ENCODE results near the gene ABHD17A. TPM values are rescaled to one million over a fixed set of nuclear protein-coding genes. Genes with fewer than 3 reads are reported as not detected.
"Not testable (repeated sequence)": the region's sequence is repeated elsewhere in the genome, so short reads cannot be mapped to it uniquely, and the experiment has no call there.

Gene ABHD17A
- total and polyA plus RNA-seq, 2 donors, result 90.4 to 97.4 TPM

GRCh38 chr19:1875265-1875645 is 10.0 kb downstream of the ABHD17A start:
- Histone ChIP-seq H3K9me3 (ENCODE audit: control insufficient read depth in 2 of 2, insufficient read depth in 1 of 2, low read length in 1 of 2) (peaks cover 0 to 10% of the 10 kb centered on the region in 2 donors), H3K27ac (ENCODE audit: low read depth in 1 of 2, low read length in 1 of 2) (peak overlapping the region; percentile 81 to 96), H3K4me1 (ENCODE audit: control insufficient read depth in 2 of 2, insufficient read depth in 2 of 2, low read length in 2 of 2) (peaks cover 18 to 28% of the 10 kb centered on the region in 2 donors), H3K36me3 (ENCODE audit: control insufficient read depth in 2 of 2, insufficient read depth in 2 of 2, low read length in 1 of 2) (peaks cover 32 to 33% of the 10 kb centered on the region in 2 donors), H3K4me3 (ENCODE audit: low read length in 2 of 2) (peak overlapping the region; percentile 94 to 97)
- not testable (repeated sequence) for DNase-seq (ENCODE audit: low read depth in 6 of 9, low spot score in 9 of 9); H3K27me3 ChIP-seq (ENCODE audit: control insufficient read depth in 2 of 2, insufficient read depth in 1 of 2, low read length in 1 of 2)
- 2% methylated on average over 11 of the region's 11 CpGs for WGBS

GRCh38 chr19:1874554-1875185 is 10.6 kb downstream of the ABHD17A start:
- peaks cover 18 to 28% of the 10 kb centered on the region in 2 donors for H3K4me1 ChIP-seq (ENCODE audit: control insufficient read depth in 2 of 2, insufficient read depth in 2 of 2, low read length in 2 of 2)
- WGBS, result 7% methylated on average over 16 of the region's 16 CpGs
- peak overlapping the region; percentile 36 to 81 for H3K27ac ChIP-seq (ENCODE audit: low read depth in 1 of 2, low read length in 1 of 2)
- H3K4me3 ChIP-seq (ENCODE audit: low read length in 2 of 2), result peak overlapping the region; percentile 94 to 97
- peaks cover 0 to 10% of the 10 kb centered on the region in 2 donors for H3K9me3 ChIP-seq (ENCODE audit: control insufficient read depth in 2 of 2, insufficient read depth in 1 of 2, low read length in 1 of 2)
- H3K36me3 ChIP-seq (ENCODE audit: control insufficient read depth in 2 of 2, insufficient read depth in 2 of 2, low read length in 1 of 2), result peaks cover 29 to 30% of the 10 kb centered on the region in 2 donors
- DNase-seq (ENCODE audit: low read depth in 6 of 9, low spot score in 9 of 9), result peak in 1 of 9 donors; percentile 52
- H3K27me3 ChIP-seq (ENCODE audit: control insufficient read depth in 2 of 2, insufficient read depth in 1 of 2, low read length in 1 of 2), result no peaks in the 10 kb centered on the region

GRCh38 chr19:1873524-1874473 is 11.5 kb downstream of the ABHD17A start:
- Histone ChIP-seq H3K36me3 (ENCODE audit: control insufficient read depth in 2 of 2, insufficient read depth in 2 of 2, low read length in 1 of 2) (peaks cover 29 to 30% of the 10 kb centered on the region in 2 donors), H3K9me3 (ENCODE audit: control insufficient read depth in 2 of 2, insufficient read depth in 1 of 2, low read length in 1 of 2) (peaks cover 0 to 10% of the 10 kb centered on the region in 2 donors), H3K4me3 (ENCODE audit: low read length in 2 of 2) (peak overlapping the region; percentile 94 to 97), H3K27me3 (ENCODE audit: control insufficient read depth in 2 of 2, insufficient read depth in 1 of 2, low read length in 1 of 2) (no peaks in the 10 kb centered on the region), H3K27ac (ENCODE audit: low read depth in 1 of 2, low read length in 1 of 2) (peak overlapping the region; percentile 42 to 81), H3K4me1 (ENCODE audit: control insufficient read depth in 2 of 2, insufficient read depth in 2 of 2, low read length in 2 of 2) (peaks cover 18 to 28% of the 10 kb centered on the region in 2 donors)
- 91% methylated on average over 29 of the region's 29 CpGs for WGBS
- no peak for DNase-seq (ENCODE audit: low read depth in 6 of 9, low spot score in 9 of 9)

- H3K9me3 ChIP-seq (ENCODE audit: control insufficient read depth in 2 of 2, insufficient read depth in 1 of 2, low read length in 1 of 2), result peaks cover 0 to 10% of the 10 kb centered on the region in 2 donors
- H3K4me3 ChIP-seq (ENCODE audit: low read length in 2 of 2), result no peak overlapping the region
- H3K4me1 ChIP-seq (ENCODE audit: control insufficient read depth in 2 of 2, insufficient read depth in 2 of 2, low read length in 2 of 2), result peaks cover 18 to 28% of the 10 kb centered on the region in 2 donors
- WGBS, result 95% methylated on average over 25 of the region's 25 CpGs
- H3K27me3 ChIP-seq (ENCODE audit: control insufficient read depth in 2 of 2, insufficient read depth in 1 of 2, low read length in 1 of 2), result no peaks in the 10 kb centered on the region
- no peak for DNase-seq (ENCODE audit: low read depth in 6 of 9, low spot score in 9 of 9)
- H3K27ac ChIP-seq (ENCODE audit: low read depth in 1 of 2, low read length in 1 of 2), result peak overlapping the region in 1 of 2 donors; percentile 49
- peaks cover 29 to 30% of the 10 kb centered on the region in 2 donors for H3K36me3 ChIP-seq (ENCODE audit: control insufficient read depth in 2 of 2, insufficient read depth in 2 of 2, low read length in 1 of 2)
Observed at GRCh38 chr19:1872807-1873523, 12.3 kb downstream of the ABHD17A start.

- no peak overlapping the region for H3K27ac ChIP-seq (ENCODE audit: low read depth in 1 of 2, low read length in 1 of 2)
- H3K4me3 ChIP-seq (ENCODE audit: low read length in 2 of 2), result no peak overlapping the region
- WGBS, result 97% methylated on average over 13 of the region's 13 CpGs
- peaks cover 16 to 26% of the 10 kb centered on the region in 2 donors for H3K4me1 ChIP-seq (ENCODE audit: control insufficient read depth in 2 of 2, insufficient read depth in 2 of 2, low read length in 2 of 2)
- H3K9me3 ChIP-seq (ENCODE audit: control insufficient read depth in 2 of 2, insufficient read depth in 1 of 2, low read length in 1 of 2), result peaks cover 0 to 10% of the 10 kb centered on the region in 2 donors
- no peak for DNase-seq (ENCODE audit: low read depth in 6 of 9, low spot score in 9 of 9)
- peaks cover 30 to 34% of the 10 kb centered on the region in 2 donors for H3K36me3 ChIP-seq (ENCODE audit: control insufficient read depth in 2 of 2, insufficient read depth in 2 of 2, low read length in 1 of 2)
- no peaks in the 10 kb centered on the region for H3K27me3 ChIP-seq (ENCODE audit: control insufficient read depth in 2 of 2, insufficient read depth in 1 of 2, low read length in 1 of 2)
Observed at GRCh38 chr19:1871630-1872029, 13.7 kb downstream of the ABHD17A start.

GRCh38 chr19:1871140-1871597 is 14.1 kb downstream of the ABHD17A start:
- peaks cover 30 to 34% of the 10 kb centered on the region in 2 donors for H3K36me3 ChIP-seq (ENCODE audit: control insufficient read depth in 2 of 2, insufficient read depth in 2 of 2, low read length in 1 of 2)
- no peak for DNase-seq (ENCODE audit: low read depth in 6 of 9, low spot score in 9 of 9)
- WGBS, result 97% methylated on average over 15 of the region's 15 CpGs
- peaks cover 12 to 21% of the 10 kb centered on the region in 2 donors for H3K4me1 ChIP-seq (ENCODE audit: control insufficient read depth in 2 of 2, insufficient read depth in 2 of 2, low read length in 2 of 2)
- H3K27ac ChIP-seq (ENCODE audit: low read depth in 1 of 2, low read length in 1 of 2), result no peak overlapping the region
- no peaks in the 10 kb centered on the region for H3K27me3 ChIP-seq (ENCODE audit: control insufficient read depth in 2 of 2, insufficient read depth in 1 of 2, low read length in 1 of 2)
- no peak overlapping the region for H3K4me3 ChIP-seq (ENCODE audit: low read length in 2 of 2)
- peaks cover 0 to 5% of the 10 kb centered on the region in 2 donors for H3K9me3 ChIP-seq (ENCODE audit: control insufficient read depth in 2 of 2, insufficient read depth in 1 of 2, low read length in 1 of 2)

- no peaks in the 10 kb centered on the region for H3K27me3 ChIP-seq (ENCODE audit: control insufficient read depth in 2 of 2, insufficient read depth in 1 of 2, low read length in 1 of 2)
- peaks cover 16 to 26% of the 10 kb centered on the region in 2 donors for H3K4me1 ChIP-seq (ENCODE audit: control insufficient read depth in 2 of 2, insufficient read depth in 2 of 2, low read length in 2 of 2)
- peaks cover 30 to 34% of the 10 kb centered on the region in 2 donors for H3K36me3 ChIP-seq (ENCODE audit: control insufficient read depth in 2 of 2, insufficient read depth in 2 of 2, low read length in 1 of 2)
- WGBS, result 95% methylated on average over 7 of the region's 7 CpGs
- no peak overlapping the region for H3K4me3 ChIP-seq (ENCODE audit: low read length in 2 of 2)
- no peak for DNase-seq (ENCODE audit: low read depth in 6 of 9, low spot score in 9 of 9)
- H3K9me3 ChIP-seq (ENCODE audit: control insufficient read depth in 2 of 2, insufficient read depth in 1 of 2, low read length in 1 of 2), result no peaks in the 10 kb centered on the region
- H3K27ac ChIP-seq (ENCODE audit: low read depth in 1 of 2, low read length in 1 of 2), result no peak overlapping the region
Observed at GRCh38 chr19:1868971-1869370, 16.3 kb downstream of the ABHD17A start.

- H3K4me1 ChIP-seq (ENCODE audit: control insufficient read depth in 2 of 2, insufficient read depth in 2 of 2, low read length in 2 of 2), result peaks cover 8 to 14% of the 10 kb centered on the region in 2 donors
- H3K9me3 ChIP-seq (ENCODE audit: control insufficient read depth in 2 of 2, insufficient read depth in 1 of 2, low read length in 1 of 2), result no peaks in the 10 kb centered on the region
- H3K27ac ChIP-seq (ENCODE audit: low read depth in 1 of 2, low read length in 1 of 2), result no peak overlapping the region
- H3K4me3 ChIP-seq (ENCODE audit: low read length in 2 of 2), result no peak overlapping the region
- DNase-seq (ENCODE audit: low read depth in 6 of 9, low spot score in 9 of 9), result no peak
- WGBS, result 99% methylated on average over 9 of the region's 9 CpGs
- H3K36me3 ChIP-seq (ENCODE audit: control insufficient read depth in 2 of 2, insufficient read depth in 2 of 2, low read length in 1 of 2), result peaks cover 15 to 22% of the 10 kb centered on the region in 2 donors
- peaks cover 0 to 3% of the 10 kb centered on the region in 2 donors for H3K27me3 ChIP-seq (ENCODE audit: control insufficient read depth in 2 of 2, insufficient read depth in 1 of 2, low read length in 1 of 2)
Observed at GRCh38 chr19:1867349-1867724, 18.0 kb downstream of the ABHD17A start.
